Loucy (cell line): ENCODE results near the gene CTNNA2.

ENCODE experiments used
- H2AFZ ChIP-seq: fragments of 200-600 bp; sonication (generic); 2 replicates; pipeline ENCODE4 v1.6.0; 2016; ENCODE audit warnings: antibody characterized with exemption, mild to moderate bottlenecking, low read length, moderate library complexity
- H3F3A ChIP-seq: fragments of 200-600 bp; 2 replicates; pipeline ENCODE4 v1.6.0; 2016; ENCODE audit warnings: antibody characterized with exemption, low read depth, mild to moderate bottlenecking
- H3K27me3 ChIP-seq: fragments of 200-600 bp; sonication (generic); 2 replicates; pipeline ENCODE4 v1.6.1; 2014; ENCODE audit warnings: low read length, mild to moderate bottlenecking; ENCODE audit not compliant: insufficient read depth, poor library complexity, severe bottlenecking
- H3K36me3 ChIP-seq: fragments of 200-600 bp; sonication (generic); 2 replicates; pipeline ENCODE4 v1.6.1; 2016; ENCODE audit warnings: low read length; ENCODE audit not compliant: insufficient read depth
- H3K4me1 ChIP-seq: fragments of 200-600 bp; sonication (generic); 2 replicates; pipeline ENCODE4 v1.5.1; 2014; ENCODE audit warnings: low read length, mild to moderate bottlenecking; ENCODE audit not compliant: insufficient read depth, poor library complexity, severe bottlenecking
- H3K4me2 ChIP-seq: fragments of 200-600 bp; sonication (generic); 2 replicates; pipeline ENCODE4 v1.6.0; 2014; ENCODE audit warnings: antibody characterized with exemption, low read length, low read depth, mild to moderate bottlenecking; ENCODE audit not compliant: poor library complexity, severe bottlenecking
- H3K4me3 ChIP-seq: fragments of 200-600 bp; sonication (generic); 2 replicates; pipeline ENCODE4 v1.5.1; 2014; ENCODE audit warnings: low read length, mild to moderate bottlenecking, mixed read lengths; ENCODE audit not compliant: poor library complexity, severe bottlenecking
- H3K79me2 ChIP-seq: fragments of 200-600 bp; sonication (generic); 2 replicates; pipeline ENCODE4 v1.6.1; 2014; ENCODE audit warnings: low read length; ENCODE audit not compliant: insufficient read depth
- H3K9ac ChIP-seq: fragments of 200-600 bp; sonication (generic); 2 replicates; pipeline ENCODE4 v1.6.0; 2014; ENCODE audit warnings: mild to moderate bottlenecking, low read depth, low read length, moderate library complexity; ENCODE audit not compliant: poor library complexity, severe bottlenecking
- H3K9me2 ChIP-seq: fragments of 200-600 bp; sonication (generic); replicated peaks from 2 replicates; pipeline ENCODE4 v1.6.1; 2016; ENCODE audit warnings: low read depth, low read length, mixed read lengths
- H3K9me3 ChIP-seq: fragments of 200-600 bp; sonication (generic); 2 replicates; pipeline ENCODE4 v1.6.1; 2014; ENCODE audit warnings: mild to moderate bottlenecking, antibody characterized with exemption, low read length, low read depth; ENCODE audit not compliant: insufficient read depth
- H4K20me1 ChIP-seq: fragments of 200-600 bp; sonication (generic); 2 replicates; pipeline ENCODE4 v1.6.0; 2014; ENCODE audit warnings: antibody characterized with exemption, low read length, mild to moderate bottlenecking; ENCODE audit not compliant: insufficient read depth, poor library complexity, severe bottlenecking
- EZH2phosphoT487 ChIP-seq: fragments of 200-600 bp; IDR thresholded peaks from 2 replicates; pipeline ENCODE4 v1.6.1; 2018; ENCODE audit warnings: antibody characterized with exemption, mild to moderate bottlenecking, moderate library complexity, borderline replicate concordance
- TF ChIP-seq, protein P1 (sequence below): fragments of 200-600 bp; sonication (generic); conservative IDR thresholded peaks from 2 replicates; pipeline ENCODE4 v1.5.1; 2014; ENCODE audit warnings: mild to moderate bottlenecking, antibody characterized with exemption, low read length

The CTNNA2 gene

DNA sequence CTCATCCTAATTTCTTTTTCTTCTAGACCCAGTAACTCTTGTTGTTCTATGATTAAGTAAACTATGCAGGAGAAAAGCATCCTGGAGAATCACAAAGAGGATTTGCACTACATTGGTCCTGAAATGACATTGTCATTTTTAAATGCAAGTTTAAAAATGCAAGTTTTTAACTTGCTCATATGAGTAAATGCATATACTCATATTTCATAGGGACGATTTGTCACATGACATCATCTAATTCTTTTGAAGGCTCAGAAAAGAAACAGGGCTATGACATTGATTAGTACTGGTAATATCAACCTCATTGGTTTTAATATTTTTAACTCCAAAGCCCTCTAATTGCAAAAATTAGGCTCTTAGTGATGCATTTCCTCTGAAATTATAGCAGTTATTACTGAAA lies 467.3 kb downstream of the CTNNA2 start:
- Histone ChIP-seq H3K36me3 (no peaks in the 10 kb centered on the region), H3K4me3 (no peak overlapping the region), H3F3A (no peaks in the 10 kb centered on the region), H4K20me1 (no peaks in the 10 kb centered on the region), H2AFZ (no peak overlapping the region), H3K9me2 (no peaks in the 10 kb centered on the region), H3K27me3 (no peaks in the 10 kb centered on the region), H3K4me2 (no peak overlapping the region), H3K79me2 (no peaks in the 10 kb centered on the region), H3K9me3 (no peaks in the 10 kb centered on the region), H3K4me1 (no peaks in the 10 kb centered on the region), H3K9ac (no peak overlapping the region)
- TF ChIP-seq EZH2phosphoT487: no peak
- TF ChIP-seq, protein P1, sequence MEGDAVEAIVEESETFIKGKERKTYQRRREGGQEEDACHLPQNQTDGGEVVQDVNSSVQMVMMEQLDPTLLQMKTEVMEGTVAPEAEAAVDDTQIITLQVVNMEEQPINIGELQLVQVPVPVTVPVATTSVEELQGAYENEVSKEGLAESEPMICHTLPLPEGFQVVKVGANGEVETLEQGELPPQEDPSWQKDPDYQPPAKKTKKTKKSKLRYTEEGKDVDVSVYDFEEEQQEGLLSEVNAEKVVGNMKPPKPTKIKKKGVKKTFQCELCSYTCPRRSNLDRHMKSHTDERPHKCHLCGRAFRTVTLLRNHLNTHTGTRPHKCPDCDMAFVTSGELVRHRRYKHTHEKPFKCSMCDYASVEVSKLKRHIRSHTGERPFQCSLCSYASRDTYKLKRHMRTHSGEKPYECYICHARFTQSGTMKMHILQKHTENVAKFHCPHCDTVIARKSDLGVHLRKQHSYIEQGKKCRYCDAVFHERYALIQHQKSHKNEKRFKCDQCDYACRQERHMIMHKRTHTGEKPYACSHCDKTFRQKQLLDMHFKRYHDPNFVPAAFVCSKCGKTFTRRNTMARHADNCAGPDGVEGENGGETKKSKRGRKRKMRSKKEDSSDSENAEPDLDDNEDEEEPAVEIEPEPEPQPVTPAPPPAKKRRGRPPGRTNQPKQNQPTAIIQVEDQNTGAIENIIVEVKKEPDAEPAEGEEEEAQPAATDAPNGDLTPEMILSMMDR: no peak

DNA sequence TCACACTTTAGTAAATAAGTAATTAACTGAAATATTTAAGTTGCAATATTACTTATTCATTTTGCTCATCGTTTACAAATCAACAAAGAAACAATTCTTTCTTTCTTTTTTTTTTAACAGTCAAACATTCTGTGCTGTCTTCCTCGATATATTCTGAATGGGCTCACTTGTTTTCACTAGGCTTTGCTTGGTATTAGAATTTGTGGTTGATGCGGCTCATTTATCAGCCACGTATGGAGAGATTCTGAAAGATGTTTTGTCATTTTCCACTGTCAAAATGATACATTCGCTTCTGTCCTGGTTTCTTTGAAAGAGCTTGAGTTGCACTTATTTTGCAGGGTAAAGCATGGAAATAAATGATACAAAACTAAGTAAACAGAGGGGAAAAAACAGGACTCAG lies 468.0 kb downstream of the CTNNA2 start:
- TF ChIP-seq, protein P1: no peak
- no peak for TF ChIP-seq EZH2phosphoT487

DNA sequence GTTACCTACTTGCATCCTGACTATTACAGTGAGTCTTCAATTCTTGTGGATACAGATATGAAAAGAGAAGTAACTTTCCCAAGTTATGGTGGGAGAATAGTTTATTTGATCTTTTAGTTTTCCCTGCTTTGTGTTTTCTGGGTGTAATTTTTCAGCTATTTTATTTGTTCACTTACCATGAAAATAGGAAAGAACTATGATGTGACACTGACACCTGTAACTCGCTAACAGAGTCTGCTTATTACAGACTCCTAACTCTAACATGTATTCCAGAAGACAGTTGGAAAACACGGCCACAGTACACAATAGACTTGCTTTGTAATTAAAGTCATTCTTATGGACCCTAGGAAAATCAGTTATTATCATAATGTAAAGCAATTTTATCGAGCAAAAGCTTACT lies 468.5 kb downstream of the CTNNA2 start:
- Histone ChIP-seq H4K20me1 (no peaks in the 10 kb centered on the region), H3K27me3 (peaks cover 4% of the 10 kb centered on the region), H3K9me3 (no peaks in the 10 kb centered on the region), H3K4me1 (no peaks in the 10 kb centered on the region), H3K9me2 (no peaks in the 10 kb centered on the region), H3K9ac (no peak overlapping the region), H2AFZ (no peak overlapping the region), H3K4me3 (no peak overlapping the region), H3F3A (no peaks in the 10 kb centered on the region), H3K36me3 (no peaks in the 10 kb centered on the region), H3K79me2 (no peaks in the 10 kb centered on the region), H3K4me2 (no peak overlapping the region)
- TF ChIP-seq, protein P1: no peak
- TF ChIP-seq EZH2phosphoT487: no peak

More for the DNA sequence above, 468.0 kb downstream of the CTNNA2 start:
- H3K9me3 ChIP-seq: no peaks in the 10 kb centered on the region
- H2AFZ ChIP-seq: no peak overlapping the region
- H3K4me3 ChIP-seq: no peak overlapping the region
- no peaks in the 10 kb centered on the region for H3K27me3 ChIP-seq
- no peak overlapping the region for H3K4me2 ChIP-seq
- H3K4me1 ChIP-seq: no peaks in the 10 kb centered on the region
- no peaks in the 10 kb centered on the region for H3F3A ChIP-seq
- H4K20me1 ChIP-seq: no peaks in the 10 kb centered on the region
- no peaks in the 10 kb centered on the region for H3K79me2 ChIP-seq
- no peak overlapping the region for H3K9ac ChIP-seq
- H3K9me2 ChIP-seq: no peaks in the 10 kb centered on the region
- no peaks in the 10 kb centered on the region for H3K36me3 ChIP-seq
